Suprapubic skin (tissue), 3 donors: Measurements from ENCODE around the gene CRB2.

Experiments used
- EP300 ChIP-seq: sonication (generic); formaldehyde crosslinking; IDR thresholded peaks from one replicate; pipeline ENCODE4 v1.6.1; 2017; ENCODE audit warnings: antibody characterized with exemption
- POLR2A ChIP-seq, 2 donors: fragments of 450-650 bp; IDR thresholded peaks; one replicate each; pipeline ENCODE4 v1.6.1; 2017; ENCODE audit warnings: antibody characterized with exemption in 2 of 2, mild to moderate bottlenecking in 2 of 2, moderate library complexity in 2 of 2
- TF ChIP-seq, protein P1 (sequence below), 2 donors: fragments of 200-600 bp in 1 of 2; fragments of 450-650 bp in 1 of 2; sonication (generic) in 1 of 2; IDR thresholded peaks; one replicate each; pipeline ENCODE4 v1.5.1; 2016 to 2019; ENCODE audit warnings: antibody characterized with exemption in 2 of 2, mild to moderate bottlenecking in 1 of 2, moderate library complexity in 1 of 2

- TF ChIP-seq, protein P1, sequence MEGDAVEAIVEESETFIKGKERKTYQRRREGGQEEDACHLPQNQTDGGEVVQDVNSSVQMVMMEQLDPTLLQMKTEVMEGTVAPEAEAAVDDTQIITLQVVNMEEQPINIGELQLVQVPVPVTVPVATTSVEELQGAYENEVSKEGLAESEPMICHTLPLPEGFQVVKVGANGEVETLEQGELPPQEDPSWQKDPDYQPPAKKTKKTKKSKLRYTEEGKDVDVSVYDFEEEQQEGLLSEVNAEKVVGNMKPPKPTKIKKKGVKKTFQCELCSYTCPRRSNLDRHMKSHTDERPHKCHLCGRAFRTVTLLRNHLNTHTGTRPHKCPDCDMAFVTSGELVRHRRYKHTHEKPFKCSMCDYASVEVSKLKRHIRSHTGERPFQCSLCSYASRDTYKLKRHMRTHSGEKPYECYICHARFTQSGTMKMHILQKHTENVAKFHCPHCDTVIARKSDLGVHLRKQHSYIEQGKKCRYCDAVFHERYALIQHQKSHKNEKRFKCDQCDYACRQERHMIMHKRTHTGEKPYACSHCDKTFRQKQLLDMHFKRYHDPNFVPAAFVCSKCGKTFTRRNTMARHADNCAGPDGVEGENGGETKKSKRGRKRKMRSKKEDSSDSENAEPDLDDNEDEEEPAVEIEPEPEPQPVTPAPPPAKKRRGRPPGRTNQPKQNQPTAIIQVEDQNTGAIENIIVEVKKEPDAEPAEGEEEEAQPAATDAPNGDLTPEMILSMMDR (IDR thresholded peaks at IDR 0.05): no peak
- TF ChIP-seq POLR2A (IDR thresholded peaks at IDR 0.05): no peak
- TF ChIP-seq EP300: no peak
Observed at GRCh38 chr9:123335986-123336329, 20.0 kb upstream of the CRB2 start.
